SIG-M5 treated with dmso at 0.1 percent for 504 hours (cell line): ENCODE data around the gene SPTA1.
A peak's percentile ranks its signal among the peaks of the same experiment; 100 is the strongest.
"Not testable (repeated sequence)": the region's sequence is repeated elsewhere in the genome, so short reads cannot be mapped to it uniquely, and the experiment has no call there.

Experiments
- DNase-seq: peaks from one replicate; lab custom pipeline; 2025; ENCODE audit not compliant: unreplicated experiment; lab: John Stamatoyannopoulos, UW

SPTA1 gene

DNA sequence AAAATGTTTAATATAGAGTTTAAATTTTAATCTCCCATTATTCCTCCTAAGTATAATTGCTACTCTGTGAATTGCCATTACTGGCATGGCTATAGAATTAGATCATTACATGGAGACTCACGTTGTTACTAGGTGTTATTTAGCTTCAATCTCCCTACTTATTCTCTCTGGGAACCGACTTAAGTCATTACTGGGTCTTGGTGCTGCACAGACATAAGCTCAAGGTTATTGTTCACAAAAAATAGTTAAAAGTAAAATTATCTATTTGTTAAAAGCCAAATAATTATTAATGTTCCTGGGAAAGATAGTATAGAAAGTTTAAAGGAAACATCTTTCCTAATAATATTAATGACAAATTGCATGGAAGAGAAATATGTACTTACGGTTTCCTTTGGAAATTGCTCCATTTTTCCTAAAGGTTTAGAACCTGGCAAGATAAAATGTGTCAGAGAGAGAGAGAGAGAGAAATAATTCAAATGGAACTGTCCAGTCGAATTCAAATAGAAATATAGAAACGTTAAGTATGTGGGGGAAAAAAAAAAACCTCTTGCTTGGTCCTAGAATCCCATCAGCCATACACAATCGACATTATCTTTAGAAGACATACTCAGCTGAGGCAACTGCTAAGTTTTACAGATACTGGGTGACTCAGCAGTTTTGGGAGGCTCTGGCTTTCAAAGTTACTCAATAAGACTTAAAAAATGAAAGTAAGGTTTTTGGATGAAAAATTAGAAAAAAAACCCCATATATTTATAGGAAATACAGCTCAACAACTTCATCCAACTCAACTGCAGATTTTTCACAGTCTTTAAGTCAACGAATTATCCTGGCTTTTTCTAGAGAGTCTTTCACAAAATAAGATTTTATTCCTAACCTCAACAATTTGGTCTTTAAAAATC, at the start of gene SPTA1:
Gene SPTA1 (minus strand): TSS at position 605 of the 899 bp plus-strand sequence. CDS start 198 bp downstream, at position 407.
- DNase-seq = peak; percentile 69

DNA sequence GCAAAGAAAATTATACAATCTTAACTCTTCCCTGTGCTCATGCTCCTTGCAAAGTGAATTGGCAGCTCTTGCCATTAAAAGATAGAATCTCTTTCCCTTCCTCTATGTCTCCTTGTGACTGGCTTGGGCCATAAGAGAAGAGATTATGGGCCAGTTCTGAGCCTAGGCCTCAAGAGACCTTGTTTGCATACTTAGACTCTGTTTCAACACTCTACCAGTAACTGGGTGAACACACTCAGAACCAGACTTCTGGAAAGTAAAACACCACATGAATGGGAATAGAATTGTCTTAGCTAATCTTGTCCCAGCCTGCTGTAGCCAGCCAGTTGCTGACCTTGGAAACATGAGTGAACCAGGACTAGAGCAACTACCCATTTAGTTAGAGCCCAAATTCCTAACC, 49.3 kb upstream of the SPTA1 start:
- DNase-seq = no peak

DNA sequence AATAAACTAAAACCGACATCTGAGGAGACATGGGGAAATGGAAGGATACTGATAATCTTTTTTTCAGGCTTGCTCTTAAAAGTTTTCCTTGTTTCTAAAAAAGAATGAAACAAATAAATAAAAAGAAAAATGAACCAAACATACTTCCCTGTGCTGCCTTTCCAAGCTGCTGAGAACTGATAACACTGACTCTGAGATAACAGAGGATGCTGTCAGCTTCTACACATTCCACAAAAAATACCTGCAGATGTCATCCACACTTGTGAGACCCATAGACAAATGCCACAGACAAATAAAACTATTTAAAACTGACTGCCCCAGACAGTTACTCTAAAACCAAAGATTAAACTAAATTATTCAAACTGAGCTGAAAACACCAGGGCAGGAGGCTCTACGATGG, 46.0 kb upstream of the SPTA1 start:
- no peak for DNase-seq

DNA sequence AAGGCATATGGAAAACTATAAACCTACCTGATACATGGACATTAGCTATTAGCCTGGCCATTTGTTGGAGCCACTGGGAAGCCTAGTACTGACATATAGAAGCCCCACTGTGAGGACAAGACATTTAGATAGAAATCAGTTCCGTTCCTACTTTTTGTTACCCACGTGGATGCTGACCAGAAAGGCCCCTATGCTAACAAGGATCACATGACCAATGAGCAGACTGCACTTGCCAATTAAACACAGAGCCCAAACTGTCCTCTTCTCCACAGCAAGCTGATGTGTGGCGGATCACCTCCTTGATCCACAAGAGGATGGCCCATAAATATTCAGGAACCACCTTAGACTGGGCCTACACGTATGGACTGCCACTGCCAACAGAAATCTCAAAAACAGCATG, 45.2 kb upstream of the SPTA1 start:
- DNase-seq = no peak

DNA sequence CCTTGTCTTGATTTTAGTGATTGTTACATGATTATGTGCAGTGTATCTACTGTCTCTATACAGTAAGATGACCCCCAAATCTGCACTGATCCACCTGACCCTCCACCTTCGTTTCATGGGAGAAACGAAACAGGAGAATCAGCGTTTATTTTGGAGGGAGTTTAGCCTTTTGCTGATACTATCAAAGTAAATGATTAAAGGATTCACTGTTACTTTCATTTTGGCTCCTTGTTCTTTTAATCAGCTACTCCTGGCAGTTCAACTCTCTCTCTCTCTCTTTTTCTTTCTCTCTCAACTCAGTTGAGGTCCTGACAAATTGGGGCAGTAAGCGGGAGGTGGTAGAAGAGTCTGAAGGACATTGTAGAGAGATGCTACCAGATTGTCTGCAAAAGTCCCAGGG, 43.9 kb upstream of the SPTA1 start:
- DNase-seq = no peak

DNA sequence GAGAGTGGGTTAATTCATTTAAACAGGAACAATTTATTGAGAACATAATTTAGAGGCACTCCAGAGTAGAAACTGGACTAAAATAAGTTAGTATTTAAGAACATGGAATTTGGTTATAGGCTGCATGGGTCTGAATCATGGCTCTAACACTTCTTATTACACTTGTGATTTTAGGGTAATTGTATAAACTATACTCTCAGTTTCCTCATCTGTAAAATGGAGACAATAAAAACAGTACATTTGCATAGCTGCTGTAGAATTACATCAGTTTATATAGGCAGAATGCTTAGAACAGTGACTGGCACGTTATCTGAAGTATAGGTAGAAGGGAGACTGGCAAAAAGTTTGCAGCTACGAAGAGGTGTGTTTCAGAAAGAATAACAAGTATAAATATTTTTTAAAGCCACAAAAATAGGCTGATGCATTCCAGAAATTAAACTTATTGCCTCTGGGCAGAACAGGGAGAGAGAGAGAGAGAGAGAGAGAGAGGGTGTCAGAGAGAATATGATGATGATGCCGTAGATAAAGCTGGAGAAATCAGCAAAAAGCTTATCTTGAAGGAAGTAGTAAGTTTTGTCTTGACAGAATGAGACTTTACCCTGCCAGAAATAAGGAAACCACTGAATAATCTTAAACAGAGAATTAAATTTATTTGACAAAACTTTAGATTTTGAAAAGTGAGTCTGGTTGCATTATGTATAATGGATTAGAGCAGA, 42.2 kb upstream of the SPTA1 start:
- DNase-seq = no peak

DNA sequence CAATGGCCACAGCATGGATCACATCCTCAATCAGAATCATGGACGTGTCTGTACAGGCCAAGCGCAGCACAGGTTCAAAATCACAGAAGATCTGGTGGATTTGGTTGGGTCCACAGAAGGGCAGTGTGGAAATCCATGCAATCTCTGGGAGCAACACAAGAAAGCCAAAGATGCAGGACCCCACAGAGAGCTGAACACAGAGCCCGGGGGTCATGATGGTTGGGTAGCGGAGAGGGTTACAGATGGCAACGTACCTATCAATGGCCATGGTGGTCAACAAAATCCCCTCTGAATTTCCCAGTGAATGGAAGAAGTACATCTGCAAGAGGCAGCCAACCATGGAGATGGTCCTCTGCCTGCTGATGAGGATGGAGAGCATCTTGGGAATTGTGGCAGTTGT, 37.9 kb upstream of the SPTA1 start:
- DNase-seq = no peak

DNA sequence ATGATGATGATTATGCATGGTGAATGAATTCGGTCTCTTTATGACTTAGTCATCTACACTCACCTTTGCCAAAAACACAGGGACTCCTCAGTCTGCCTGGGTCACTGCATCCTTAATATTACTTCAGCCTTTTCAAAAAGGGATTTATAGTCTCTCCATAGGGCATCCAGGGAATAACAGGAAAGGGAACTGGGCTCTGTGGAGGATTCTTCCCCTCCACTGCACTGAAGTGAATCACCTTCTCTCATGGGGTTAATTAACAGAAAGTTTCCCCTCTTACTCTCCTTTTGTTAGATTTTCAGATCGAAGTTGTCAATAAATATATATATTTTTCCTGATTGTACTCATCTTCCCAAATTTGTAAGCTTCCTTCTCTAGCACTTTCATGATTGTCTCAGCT, 34.1 kb upstream of the SPTA1 start, which contains the start of gene OR6K3:
Gene OR6K3 (minus strand): TSS at position 101 of the 400 bp plus-strand sequence. CDS start 2,605 bp downstream, outside the sequence.
- DNase-seq = no peak

DNA sequence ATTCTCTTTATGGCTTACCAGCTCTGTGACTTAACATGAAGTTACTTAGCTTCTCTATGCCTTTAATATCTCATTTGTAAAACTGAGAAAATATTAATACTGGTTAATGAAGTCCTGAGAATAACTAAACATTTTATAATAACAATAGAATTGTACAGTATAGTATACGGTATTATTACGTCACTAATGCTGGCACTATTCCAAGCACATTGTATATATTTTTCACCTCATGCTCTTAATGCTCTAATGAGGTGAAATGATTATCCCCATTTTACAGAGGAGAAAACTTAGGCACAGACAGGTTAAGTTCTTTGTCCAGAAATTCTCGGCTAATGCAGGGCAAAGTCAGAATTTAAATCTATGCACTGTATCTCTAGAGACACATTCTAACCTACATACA, 33.1 kb upstream of the SPTA1 start:
- DNase-seq = no peak

DNA sequence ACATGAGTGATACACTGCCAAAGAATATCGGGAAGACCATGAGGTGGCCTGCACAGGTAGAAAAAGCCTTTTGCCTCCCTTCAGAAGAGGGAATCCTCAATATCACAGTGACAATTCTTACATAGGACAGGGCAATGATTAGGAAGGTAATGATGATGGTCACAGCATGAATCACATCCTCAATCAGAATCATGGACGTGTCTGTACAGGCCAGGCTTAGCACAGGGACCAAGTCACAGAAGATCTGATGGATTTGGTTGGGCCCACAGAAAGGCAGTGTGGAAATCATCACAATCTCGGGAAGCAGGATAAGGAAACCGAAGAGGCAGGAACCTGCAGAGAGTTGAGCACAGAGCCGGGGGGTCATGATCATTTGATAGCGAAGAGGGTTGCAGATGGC, 30.8 kb upstream of the SPTA1 start:
- DNase-seq = no peak

DNA sequence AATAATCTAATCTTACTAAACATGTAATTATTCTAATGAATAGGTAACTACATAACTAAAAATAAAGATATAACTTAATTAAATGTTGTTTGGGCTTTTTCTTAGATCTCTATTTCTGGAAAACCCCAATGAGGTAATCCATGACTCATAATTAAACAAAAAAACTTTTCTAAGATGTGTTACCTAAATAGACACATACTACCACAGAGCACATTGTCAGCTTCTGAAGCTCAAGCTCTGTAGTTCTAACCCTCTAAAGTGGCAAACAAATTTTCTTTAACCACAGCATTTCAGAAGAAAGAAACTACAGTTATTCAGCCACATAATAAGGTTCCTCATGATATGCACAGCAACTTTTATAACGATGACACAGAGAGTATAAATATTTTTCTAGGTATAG, 29.8 kb upstream of the SPTA1 start:
- DNase-seq = no peak

DNA sequence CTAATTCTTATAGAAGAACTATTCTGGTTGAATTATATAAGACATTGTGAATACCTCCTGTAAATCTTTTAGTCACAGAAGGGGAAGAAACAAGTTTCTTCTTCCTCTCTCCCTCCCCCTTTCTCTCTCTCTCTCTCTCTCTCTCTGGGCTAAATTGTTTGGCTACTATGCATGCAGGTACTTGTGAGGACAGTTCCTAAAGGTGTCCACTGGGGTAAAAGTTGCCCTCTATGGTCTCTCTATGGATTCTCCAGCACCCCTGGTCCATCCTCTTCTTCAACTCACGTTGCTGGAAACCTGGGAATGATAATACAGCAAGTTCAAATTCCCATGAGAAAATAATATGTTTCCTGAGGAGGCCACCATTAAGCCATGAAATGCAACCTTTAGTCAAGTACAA, 28.2 kb upstream of the SPTA1 start:
- DNase-seq = no peak

DNA sequence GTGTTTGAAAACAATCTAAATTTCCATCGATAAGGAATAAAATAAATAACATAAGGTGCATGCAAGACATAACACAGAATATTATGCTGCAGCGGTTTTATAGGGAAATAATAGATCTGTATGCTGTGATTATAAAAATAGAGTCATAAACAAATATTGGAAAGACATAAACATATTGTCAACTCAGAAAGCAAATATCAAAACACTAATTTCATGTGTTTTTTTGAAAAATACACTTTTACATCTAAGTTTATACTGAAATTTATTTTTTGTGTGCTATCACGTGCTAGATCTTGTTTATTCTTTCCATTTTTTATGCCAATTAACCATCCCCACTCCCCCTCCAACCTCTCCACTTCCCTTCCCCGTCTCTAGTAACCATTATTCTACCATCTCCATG, 24.6 kb upstream of the SPTA1 start:
- no peak for DNase-seq

DNA sequence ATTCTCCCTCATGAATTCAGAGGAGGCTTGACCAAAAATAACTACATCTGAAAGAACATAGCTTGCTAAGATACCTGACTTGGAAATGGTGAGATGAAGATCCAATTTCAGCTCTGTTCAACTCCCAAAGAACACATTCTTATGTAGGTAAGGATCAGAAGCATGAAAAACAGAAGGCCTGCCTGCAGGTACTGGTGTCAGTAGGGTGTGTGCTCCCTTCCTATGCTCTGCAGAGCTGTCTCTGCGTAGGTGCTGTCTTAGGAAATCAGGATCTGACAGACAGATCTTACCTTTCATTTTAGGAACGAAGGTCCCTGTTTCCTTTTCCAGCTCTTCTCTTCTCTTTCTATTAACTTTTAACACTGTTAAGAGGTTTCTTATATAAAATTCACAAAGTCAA, 19.6 kb upstream of the SPTA1 start:
- no peak for DNase-seq

DNA sequence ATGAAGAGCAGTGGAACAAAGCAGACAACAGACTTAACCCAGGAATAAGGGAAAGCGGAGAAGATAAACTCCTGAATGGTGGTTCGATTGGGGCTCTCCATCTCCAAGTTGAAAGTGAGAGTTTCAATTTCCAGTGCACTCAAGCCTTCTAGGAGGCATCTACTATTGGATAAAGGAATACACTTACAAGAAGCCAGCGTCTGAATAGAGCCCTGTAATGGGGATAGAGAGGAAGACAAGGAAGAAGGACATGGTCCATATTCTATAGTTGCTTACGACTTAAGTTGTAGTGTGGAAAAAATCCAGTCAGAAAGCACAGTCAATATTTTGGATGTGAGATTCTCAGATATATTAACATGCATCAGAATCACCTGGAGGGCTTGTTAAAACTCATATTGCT, 14.0 kb upstream of the SPTA1 start, which contains the start of gene OR6K2:
Gene OR6K2 (minus strand): TSS at position 101 of the 400 bp plus-strand sequence. CDS start 0 bp downstream, at position 101.
- no peak for DNase-seq

DNA sequence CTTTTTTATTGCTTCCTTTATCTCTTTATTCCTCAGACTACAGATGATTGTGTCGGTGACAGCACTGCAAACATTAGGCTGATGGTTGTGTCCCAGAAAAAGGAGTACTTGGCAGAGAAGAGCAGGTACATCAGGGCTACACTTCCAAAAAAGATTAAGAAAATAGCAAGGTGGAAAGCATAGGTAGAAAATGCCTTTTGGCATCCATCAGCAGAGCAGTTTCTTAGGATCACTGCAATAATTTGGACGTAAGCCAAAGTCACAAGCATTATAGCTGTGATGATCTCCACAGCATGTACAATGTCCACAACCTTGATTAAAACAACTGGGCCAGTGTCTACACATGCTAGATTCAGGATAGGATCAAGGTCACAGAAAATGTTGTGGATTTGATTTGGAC, 8.1 kb upstream of the SPTA1 start:
- no peak for DNase-seq

DNA sequence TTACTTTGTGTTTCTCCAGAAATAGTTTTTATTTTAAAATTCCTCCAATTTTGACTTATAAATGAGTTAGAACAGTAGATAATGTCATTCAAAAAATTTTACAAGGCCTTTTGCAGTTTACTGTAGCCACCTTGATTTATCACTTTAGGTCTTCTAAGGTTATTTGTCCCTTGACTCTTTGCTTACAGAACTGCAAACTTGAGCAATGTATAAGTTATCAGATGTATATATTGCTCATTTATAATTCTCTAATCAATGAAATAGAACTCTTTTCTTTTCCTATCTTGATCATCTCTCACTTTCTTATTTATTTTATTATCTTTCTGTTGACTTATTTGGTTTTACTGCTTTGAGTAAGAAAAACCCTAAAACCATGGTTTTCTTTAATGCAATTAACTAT, 5.8 kb upstream of the SPTA1 start:
- DNase-seq = no peak

DNA sequence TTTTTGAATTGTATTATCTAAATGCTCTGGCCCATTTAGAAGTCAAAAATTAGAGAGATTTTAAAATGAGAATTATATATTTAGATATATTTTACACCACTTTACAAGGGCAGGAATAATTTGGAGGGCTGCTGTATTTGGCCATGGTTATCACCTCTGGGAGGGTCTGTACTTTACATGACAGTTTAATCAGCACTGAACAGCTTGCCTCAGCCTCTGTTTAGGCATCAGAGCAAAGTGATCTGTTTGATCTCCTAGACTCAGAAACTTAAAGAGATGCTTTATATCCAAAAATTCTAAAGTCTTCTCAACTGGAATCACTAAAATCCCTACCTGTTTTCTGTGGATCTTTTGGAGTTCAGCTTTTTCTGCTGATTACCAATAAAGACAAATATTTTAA, 5.4 kb upstream of the SPTA1 start:
- no peak for DNase-seq

DNA sequence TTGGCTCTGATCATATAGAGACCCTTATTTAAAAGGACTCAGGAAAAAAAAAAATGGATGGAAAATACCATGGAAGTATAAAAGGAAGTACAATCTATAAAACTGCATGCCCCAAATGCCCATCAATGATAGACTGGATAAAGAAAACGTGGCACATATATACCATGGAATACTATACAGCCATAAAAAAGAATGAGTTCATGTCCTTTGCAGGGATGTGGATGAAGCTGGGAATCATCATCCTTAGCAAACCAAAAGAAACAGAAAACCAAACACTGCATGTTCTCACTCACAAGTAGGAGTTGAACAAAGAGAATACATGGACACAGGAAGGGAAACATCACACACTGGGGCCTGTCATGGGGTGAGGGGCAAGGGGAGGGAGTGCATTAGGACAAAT, 4.6 kb upstream of the SPTA1 start:
- DNase-seq = not testable (repeated sequence)

DNA sequence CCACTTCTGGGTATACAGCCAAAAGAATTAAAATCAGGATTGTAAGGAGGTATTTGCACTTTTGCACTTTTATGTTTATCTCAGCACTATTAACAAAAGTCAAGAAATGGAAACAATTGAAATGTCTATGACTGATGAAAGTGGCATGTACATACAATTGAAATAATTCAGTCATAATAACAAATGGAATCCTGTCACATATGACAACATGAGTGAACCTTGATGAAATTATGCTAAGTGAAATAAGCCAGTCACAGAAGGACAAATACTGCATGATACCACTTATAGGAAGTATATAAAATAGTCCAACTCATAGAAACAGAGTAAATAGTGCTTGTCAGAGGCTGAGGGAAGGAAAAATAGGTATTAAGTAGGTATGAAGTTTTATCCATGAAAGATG, 3.4 kb upstream of the SPTA1 start:
- DNase-seq = no peak

DNA sequence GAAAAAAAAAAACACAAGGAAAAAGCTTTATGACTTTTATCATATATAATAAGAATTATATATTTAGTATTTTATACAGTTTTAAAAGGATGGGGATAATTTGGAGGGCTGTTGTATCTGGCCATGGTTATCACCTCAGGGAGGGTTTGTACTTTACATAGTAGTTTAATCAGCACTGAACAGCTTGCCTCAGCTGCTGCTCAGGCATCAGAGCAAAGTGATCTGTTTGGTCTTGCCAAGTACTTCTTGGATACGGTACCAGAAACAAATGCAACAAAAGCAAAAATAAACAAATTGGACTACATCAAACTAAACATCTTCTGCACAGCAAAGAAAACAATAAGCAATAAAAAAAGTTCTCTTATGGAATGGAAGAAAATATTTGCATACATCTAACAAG, 2.6 kb upstream of the SPTA1 start:
- no peak for DNase-seq

DNA sequence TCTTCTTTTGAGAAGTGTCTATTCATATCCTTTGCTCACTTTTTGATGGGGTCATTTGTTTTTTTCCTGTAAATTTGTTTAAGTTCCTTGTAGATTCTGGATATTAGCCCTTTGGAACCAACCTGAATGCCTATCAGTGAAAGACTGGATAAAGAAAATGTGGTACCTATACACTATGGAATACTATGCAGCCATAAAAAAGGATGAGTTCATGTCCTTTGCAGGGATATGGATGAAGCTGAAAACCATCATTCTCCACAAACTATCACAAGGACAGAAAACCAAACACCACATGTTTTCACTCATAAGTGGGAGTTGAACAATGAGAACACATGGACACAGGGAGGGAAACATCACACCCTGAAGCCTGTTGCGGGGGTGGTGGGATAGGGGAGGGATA, 1.8 kb upstream of the SPTA1 start:
- DNase-seq = not testable (repeated sequence)
